Nephron progenitor cell (in vitro differentiated cells): ENCODE data around the gene SURF2.

Experiments used
- DNase-seq: peaks from one replicate; pipeline ENCODE4 v3.0.0; 2021
- H3K27ac Mint-ChIP-seq: 2 replicates; pipeline ENCODE4 v1.8.0; 2021; ENCODE audit warnings: mild to moderate bottlenecking, moderate library complexity, mixed read lengths
- H3K27me3 Mint-ChIP-seq: 2 replicates; pipeline ENCODE4 v1.8.0; 2021; ENCODE audit warnings: mild to moderate bottlenecking, low read depth, mixed read lengths; ENCODE audit not compliant: poor library complexity
- H3K36me3 Mint-ChIP-seq: 2 replicates; pipeline ENCODE4 v1.8.0; 2021; ENCODE audit warnings: low read depth, mixed read lengths
- H3K4me1 Mint-ChIP-seq: 2 replicates; pipeline ENCODE4 v1.8.0; 2021; ENCODE audit warnings: mixed read lengths
- H3K4me3 Mint-ChIP-seq: 2 replicates; pipeline ENCODE4 v1.8.0; 2021; ENCODE audit warnings: mild to moderate bottlenecking, moderate library complexity, mixed read lengths
- H3K9me3 Mint-ChIP-seq: 2 replicates; pipeline ENCODE4 v1.8.0; 2021; ENCODE audit warnings: mild to moderate bottlenecking, moderate library complexity, mixed read lengths
- TF ChIP-seq, protein P1 (sequence below): fragments of 200-600 bp; sonication (generic); IDR thresholded peaks from 2 replicates; pipeline ENCODE4 v1.5.0; 2021; ENCODE audit warnings: antibody characterized with exemption

The SURF2 gene

DNA sequence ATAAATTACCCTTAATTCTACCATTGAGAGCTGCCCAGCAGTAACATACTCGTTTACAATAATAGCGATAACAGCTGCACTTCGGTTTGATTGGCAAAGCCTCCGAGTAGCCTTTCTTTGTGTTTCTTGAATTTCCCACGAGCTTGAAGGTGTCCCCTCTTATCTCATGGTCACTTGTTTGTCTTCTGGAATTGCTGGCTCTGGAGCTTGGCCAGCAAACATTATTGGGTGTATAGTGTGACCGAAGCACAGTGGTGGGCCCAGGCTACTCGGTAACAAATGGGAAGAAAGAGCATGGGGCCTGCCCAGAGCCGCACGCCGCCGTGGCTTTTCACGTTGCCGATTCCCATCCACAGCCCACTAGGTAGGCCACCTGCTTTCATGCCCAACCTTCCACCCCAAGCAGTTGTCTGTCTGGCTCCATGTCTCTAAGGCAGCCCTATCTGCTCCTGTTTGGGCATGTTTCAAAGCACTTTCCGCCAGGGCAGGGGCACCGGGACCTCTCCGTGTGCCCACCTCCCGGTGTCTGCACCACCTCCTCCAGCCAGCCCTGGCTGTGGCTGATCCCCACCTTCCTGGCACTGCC, 28.5 kb downstream of the SURF2 start:
- TF ChIP-seq, protein P1, sequence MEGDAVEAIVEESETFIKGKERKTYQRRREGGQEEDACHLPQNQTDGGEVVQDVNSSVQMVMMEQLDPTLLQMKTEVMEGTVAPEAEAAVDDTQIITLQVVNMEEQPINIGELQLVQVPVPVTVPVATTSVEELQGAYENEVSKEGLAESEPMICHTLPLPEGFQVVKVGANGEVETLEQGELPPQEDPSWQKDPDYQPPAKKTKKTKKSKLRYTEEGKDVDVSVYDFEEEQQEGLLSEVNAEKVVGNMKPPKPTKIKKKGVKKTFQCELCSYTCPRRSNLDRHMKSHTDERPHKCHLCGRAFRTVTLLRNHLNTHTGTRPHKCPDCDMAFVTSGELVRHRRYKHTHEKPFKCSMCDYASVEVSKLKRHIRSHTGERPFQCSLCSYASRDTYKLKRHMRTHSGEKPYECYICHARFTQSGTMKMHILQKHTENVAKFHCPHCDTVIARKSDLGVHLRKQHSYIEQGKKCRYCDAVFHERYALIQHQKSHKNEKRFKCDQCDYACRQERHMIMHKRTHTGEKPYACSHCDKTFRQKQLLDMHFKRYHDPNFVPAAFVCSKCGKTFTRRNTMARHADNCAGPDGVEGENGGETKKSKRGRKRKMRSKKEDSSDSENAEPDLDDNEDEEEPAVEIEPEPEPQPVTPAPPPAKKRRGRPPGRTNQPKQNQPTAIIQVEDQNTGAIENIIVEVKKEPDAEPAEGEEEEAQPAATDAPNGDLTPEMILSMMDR = no peak
- Mint-ChIP-seq H3K4me3 (no peak overlapping the region), H3K27ac (no peak overlapping the region), H3K36me3 (no peaks in the 10 kb centered on the region), H3K9me3 (peaks cover 2% of the 10 kb centered on the region), H3K27me3 (peaks cover 11% of the 10 kb centered on the region), H3K4me1 (peaks cover 22% of the 10 kb centered on the region)
- DNase-seq = no peak

DNA sequence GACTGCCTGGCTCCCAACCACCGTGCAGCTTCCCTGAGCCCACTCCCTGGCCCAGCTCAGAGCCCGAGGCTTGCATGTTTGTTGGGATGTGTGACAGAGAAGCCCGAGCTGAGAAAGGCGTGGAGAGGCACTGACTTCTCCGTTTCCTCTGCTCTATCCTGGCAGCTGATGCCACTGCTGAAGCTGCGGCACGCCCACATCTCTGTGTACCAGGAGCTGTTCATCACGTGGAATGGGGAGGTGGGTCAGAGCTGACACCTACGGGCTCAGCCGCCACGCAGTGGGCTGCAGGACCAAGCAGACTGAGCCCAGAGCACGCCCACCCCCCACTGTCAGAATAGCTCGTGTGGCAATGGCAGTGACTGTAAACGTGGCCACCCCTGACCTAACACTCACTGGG, 29.1 kb downstream of the SURF2 start:
- Mint-ChIP-seq H3K36me3 (no peaks in the 10 kb centered on the region), H3K9me3 (peaks cover 9% of the 10 kb centered on the region), H3K27me3 (peaks cover 16% of the 10 kb centered on the region), H3K4me1 (peaks cover 22% of the 10 kb centered on the region), H3K27ac (no peak overlapping the region), H3K4me3 (no peak overlapping the region)
- no peak for DNase-seq
- TF ChIP-seq, protein P1 = no peak

DNA sequence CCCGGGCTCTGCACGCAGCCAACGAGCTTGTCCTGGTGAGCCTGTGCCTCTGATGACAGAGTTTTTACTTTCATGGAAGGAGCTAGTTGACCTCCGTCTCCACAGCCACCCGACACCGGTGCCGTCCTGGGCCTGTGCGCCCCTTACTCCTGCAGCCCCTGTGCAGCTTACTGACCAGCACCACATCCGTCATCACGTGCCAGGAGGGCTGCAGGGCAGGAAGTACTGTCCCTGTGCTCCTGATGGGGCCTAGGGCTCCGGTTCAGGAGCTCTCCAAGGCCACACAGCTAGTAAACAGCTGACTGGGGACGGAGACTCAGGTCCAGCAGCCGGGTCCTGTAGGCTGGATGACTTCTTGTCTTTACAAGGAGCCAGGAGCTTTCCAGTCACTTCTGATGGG, 30.0 kb downstream of the SURF2 start:
- peak; percentile 25 for DNase-seq
- peaks cover 14% of the 10 kb centered on the region for H3K9me3 Mint-ChIP-seq
- peaks cover 16% of the 10 kb centered on the region for H3K27me3 Mint-ChIP-seq
- no peak overlapping the region for H3K4me3 Mint-ChIP-seq
- no peak overlapping the region for H3K27ac Mint-ChIP-seq
- peaks cover 22% of the 10 kb centered on the region for H3K4me1 Mint-ChIP-seq
- TF ChIP-seq, protein P1 = no peak
- H3K36me3 Mint-ChIP-seq = no peaks in the 10 kb centered on the region

DNA sequence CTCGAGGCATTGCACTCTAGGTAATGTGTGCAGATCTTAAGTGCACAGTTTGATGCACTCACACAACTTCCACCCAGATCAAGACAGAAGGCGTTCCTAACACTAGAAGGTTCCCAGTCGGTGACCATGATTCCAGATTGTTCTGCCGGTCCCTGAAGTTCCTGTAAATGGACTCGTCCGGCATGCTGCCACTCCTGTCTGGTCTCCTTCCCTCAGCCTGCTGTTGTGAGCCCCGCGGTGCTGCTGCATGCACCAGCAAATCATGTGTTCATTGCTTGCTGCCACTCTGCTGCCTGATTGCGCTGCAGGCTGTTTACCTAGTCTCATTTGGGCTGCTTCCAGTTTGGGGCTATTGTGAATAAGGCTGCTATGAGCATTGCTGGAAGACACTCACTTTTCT, 31.3 kb downstream of the SURF2 start:
- H3K27ac Mint-ChIP-seq = peak overlapping the region; percentile 68
- H3K9me3 Mint-ChIP-seq = peaks cover 21% of the 10 kb centered on the region
- H3K4me1 Mint-ChIP-seq = peaks cover 22% of the 10 kb centered on the region
- H3K27me3 Mint-ChIP-seq = peaks cover 23% of the 10 kb centered on the region
- TF ChIP-seq, protein P1 = no peak
- no peak for DNase-seq
- H3K36me3 Mint-ChIP-seq = no peaks in the 10 kb centered on the region
- H3K4me3 Mint-ChIP-seq = no peak overlapping the region

DNA sequence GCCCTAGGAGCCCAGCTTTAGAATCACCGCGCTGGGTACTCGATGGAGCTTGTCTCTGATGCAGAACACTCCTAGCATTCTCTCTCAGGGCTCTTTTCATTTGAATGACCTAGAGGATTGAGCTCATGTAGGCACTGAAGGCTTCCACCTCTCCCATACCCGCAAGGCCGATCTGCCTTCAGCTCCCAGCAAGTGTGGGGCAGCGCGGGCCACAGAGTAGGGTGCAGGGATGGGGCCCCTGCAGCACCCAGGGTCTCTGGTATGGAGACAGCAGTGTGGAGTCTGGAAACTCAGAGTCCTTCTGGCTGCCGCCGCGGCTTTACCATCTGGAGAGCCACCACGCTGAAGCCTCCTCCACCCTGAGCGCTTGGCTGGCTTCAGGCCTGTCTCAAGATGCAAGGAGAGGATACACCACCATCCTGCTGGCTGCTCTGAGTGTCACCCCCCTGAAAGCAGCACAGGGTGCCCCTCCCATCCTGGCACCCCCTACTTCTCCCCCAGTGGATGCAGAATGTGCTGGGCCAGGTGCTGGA, 32.7 kb downstream of the SURF2 start:
- TF ChIP-seq, protein P1 = no peak
- Mint-ChIP-seq H3K27me3 (peaks cover 23% of the 10 kb centered on the region), H3K4me3 (no peak overlapping the region), H3K27ac (no peak overlapping the region), H3K9me3 (peaks cover 21% of the 10 kb centered on the region), H3K36me3 (no peaks in the 10 kb centered on the region), H3K4me1 (peaks cover 22% of the 10 kb centered on the region)
- no peak for DNase-seq

DNA sequence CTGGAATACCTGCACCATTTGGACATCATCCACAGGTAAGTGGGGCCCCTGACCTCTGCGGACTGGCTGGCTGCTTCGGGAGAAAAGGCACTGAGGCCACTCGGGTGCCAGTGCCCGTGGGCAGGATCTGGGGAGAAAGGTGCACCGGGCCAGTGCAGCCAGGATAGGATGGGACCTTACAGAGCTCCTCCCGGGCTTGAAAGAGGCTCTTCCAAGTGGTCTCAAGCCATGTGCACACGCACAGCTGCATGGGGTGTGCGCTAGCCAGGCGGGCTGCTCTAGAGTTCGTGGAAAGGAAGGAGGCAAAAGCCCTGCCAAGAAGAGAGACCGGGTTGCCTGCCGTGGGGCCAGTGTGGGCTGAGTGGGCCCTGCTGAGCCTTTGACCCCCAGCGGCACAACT, 33.2 kb downstream of the SURF2 start:
- H3K36me3 Mint-ChIP-seq = no peaks in the 10 kb centered on the region
- H3K9me3 Mint-ChIP-seq = peaks cover 21% of the 10 kb centered on the region
- no peak overlapping the region for H3K4me3 Mint-ChIP-seq
- DNase-seq = no peak
- H3K4me1 Mint-ChIP-seq = peaks cover 22% of the 10 kb centered on the region
- TF ChIP-seq, protein P1 = no peak
- peaks cover 24% of the 10 kb centered on the region for H3K27me3 Mint-ChIP-seq
- H3K27ac Mint-ChIP-seq = no peak overlapping the region
